ENCODE measurements around the gene PSG2. TPM values are rescaled to one million over a fixed set of nuclear protein-coding genes. Genes with fewer than 3 reads are reported as not detected.
A peak's percentile ranks its signal among the peaks of the same experiment; 100 is the strongest.
"Not testable (repeated sequence)": the region's sequence is repeated elsewhere in the genome, so short reads cannot be mapped to it uniquely, and the experiment has no call there.

PSG2 gene
- total and polyA plus RNA-seq, 11 donors = not detected

DNA sequence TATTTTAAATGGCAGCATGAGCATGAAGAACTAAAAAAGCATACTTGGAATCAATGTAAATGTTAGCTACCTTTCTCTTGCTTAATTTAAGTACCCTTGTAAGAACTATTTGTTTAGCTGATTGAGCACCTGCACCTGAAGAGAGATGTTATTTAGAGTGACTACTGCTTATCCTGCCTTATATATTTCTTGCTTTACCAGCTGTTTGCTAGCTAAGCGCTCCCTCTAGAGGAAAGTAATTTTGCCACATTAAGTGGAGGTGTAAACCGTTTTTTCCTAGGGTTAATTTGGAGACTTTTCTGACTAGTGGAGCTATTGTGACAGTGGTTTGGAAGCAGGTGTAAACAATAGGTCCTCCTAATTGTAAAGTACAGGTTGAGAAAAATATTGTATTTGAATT, 19.4 kb upstream of the PSG2 start:
- H3K27me3 ChIP-seq = no peaks in the 10 kb centered on the region
- TF ChIP-seq, protein P1, sequence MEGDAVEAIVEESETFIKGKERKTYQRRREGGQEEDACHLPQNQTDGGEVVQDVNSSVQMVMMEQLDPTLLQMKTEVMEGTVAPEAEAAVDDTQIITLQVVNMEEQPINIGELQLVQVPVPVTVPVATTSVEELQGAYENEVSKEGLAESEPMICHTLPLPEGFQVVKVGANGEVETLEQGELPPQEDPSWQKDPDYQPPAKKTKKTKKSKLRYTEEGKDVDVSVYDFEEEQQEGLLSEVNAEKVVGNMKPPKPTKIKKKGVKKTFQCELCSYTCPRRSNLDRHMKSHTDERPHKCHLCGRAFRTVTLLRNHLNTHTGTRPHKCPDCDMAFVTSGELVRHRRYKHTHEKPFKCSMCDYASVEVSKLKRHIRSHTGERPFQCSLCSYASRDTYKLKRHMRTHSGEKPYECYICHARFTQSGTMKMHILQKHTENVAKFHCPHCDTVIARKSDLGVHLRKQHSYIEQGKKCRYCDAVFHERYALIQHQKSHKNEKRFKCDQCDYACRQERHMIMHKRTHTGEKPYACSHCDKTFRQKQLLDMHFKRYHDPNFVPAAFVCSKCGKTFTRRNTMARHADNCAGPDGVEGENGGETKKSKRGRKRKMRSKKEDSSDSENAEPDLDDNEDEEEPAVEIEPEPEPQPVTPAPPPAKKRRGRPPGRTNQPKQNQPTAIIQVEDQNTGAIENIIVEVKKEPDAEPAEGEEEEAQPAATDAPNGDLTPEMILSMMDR (IDR thresholded peaks at IDR 0.05) = no peak
- TF ChIP-seq POLR2A (IDR thresholded peaks at IDR 0.05) = no peak
- no peaks in the 10 kb centered on the region for H3K36me3 ChIP-seq
- H3K4me3 ChIP-seq = no peak overlapping the region
- 68 to 79% (median 72%) methylated on average over 2 of the region's 2 CpGs for WGBS, 4 donors
- DNase-seq (no peak), ATAC-seq (no peak)
- peaks cover 0 to 15% (median 7%) of the 10 kb centered on the region in 12 donors for H3K9me3 ChIP-seq
- H3K27ac ChIP-seq = no peak overlapping the region
- H3K4me1 ChIP-seq = no peaks in the 10 kb centered on the region
- intact Hi-C loops (cut with DNase I) = loop anchor here in 1 of 10 donors (10.0 kb wide), 1 partner anchor 93 kb away; no protein-coding TSS in a partner anchor

DNA sequence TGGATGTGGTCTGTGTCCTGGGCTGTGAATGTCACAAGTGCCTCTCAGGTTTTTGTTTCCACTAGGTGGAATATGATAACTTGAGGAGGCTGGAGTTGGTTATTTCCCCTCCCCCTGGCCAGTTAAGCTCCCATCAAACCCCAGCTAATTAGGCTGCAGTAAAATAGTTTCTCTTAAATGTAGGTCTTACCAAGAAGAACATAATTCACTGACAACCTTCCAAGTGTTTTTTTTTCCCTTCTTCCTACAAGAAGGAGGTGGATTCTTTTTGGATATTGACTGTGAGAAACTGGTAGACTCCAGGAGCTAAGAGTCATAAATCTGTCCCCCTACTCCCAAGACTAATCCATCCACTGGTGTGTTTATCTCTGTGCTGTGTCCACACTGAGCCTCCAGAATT, 15.9 kb upstream of the PSG2 start:
- DNase-seq; intact Hi-C loops (cut with DNase I); H3K9me3 ChIP-seq; H3K36me3 ChIP-seq; ATAC-seq; H3K4me1 ChIP-seq; H3K27me3 ChIP-seq; H3K27ac ChIP-seq; H3K4me3 ChIP-seq: not testable (repeated sequence)

DNA sequence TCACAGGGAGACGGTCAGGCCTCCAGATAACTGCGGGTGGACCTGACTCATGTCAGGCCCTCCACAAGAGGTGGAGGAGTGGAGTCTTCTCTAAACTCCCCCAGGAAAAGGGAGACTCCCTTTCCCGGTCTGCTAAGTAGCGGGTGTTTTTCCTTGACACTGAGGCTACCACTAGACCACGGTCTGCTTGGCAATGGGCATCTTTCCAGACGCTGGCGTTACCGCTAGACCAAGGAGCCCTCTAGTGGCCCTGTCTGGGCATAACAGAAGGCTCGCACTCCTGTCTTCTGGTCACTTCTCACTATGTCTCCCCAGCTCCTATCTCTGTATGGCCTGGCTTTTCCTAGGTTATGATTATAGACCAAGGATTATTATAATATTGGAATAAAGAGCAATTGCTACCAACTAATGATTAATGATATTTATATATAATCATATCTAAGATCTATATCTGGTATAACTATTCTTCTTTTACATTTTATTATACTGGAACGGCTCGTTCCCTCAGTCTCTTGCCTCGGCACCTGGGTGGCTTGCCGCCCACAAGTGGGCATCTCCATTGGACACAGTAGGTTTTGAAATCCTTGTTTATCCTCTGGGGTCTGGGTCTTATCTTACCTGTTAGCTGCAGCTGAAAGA, 5.3 kb upstream of the PSG2 start:
- 49 to 53% (median 52%) methylated on average over 13 of the region's 13 CpGs for WGBS, 4 donors
- ATAC-seq, H3K9me3 ChIP-seq, H3K36me3 ChIP-seq, H3K27ac ChIP-seq, H3K4me1 ChIP-seq, H3K27me3 ChIP-seq, H3K4me3 ChIP-seq: not testable (repeated sequence)
- intact Hi-C loops (cut with DNase I) = loop anchor here in 3 of 10 donors (5.0 to 10.0 kb wide), 3 partner anchors 156 to 163 kb away; no protein-coding TSS in a partner anchor
- peak; percentile 36 to 73 (median 49) for DNase-seq
- TF ChIP-seq, protein P1 (IDR thresholded peaks at IDR 0.05) = peak; percentile 49 to 70 (median 62)

DNA sequence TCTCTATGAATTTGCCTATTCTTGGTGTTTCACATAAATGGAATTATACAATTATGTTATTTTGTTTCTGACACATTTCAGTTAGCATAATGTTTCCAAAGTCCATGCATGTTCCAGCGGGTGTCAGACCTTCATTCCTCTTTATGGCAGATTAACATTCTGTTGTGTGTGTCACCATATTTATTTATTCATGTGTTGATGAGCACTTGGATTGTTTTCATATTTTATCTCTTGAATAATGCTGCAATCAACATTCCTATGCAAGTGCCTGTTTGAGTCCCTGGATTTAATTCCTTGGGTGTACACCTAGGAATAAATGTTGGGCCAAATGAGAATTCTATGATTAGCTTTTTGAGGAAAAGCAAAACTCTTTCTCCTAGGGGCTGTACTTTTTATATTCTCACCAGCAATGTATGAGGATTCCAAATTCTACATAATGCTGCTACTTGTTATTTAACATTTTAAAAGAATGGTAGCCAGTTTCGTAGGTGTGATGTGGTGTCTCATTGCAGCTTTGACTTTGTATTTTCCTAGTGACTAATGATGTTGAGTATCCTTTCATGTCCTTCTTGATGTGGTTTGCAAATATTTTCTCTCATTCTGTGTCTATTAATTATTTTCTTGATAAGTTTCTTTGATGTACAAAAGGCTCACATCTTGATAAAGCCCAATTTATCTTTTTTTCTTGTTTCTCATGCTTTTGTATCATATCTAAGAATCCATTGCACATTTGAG, 3.5 kb upstream of the PSG2 start:
- H3K27me3 ChIP-seq, ATAC-seq, H3K36me3 ChIP-seq, H3K27ac ChIP-seq, H3K4me1 ChIP-seq, H3K4me3 ChIP-seq, DNase-seq, H3K9me3 ChIP-seq: not testable (repeated sequence)
- intact Hi-C loops (cut with DNase I) = loop anchor here in 3 of 10 donors (5.0 to 10.0 kb wide), 3 partner anchors 154 to 161 kb away; no protein-coding TSS in a partner anchor
- WGBS, 4 donors = 69 to 87% (median 76%) methylated on average over 2 of the region's 2 CpGs

DNA sequence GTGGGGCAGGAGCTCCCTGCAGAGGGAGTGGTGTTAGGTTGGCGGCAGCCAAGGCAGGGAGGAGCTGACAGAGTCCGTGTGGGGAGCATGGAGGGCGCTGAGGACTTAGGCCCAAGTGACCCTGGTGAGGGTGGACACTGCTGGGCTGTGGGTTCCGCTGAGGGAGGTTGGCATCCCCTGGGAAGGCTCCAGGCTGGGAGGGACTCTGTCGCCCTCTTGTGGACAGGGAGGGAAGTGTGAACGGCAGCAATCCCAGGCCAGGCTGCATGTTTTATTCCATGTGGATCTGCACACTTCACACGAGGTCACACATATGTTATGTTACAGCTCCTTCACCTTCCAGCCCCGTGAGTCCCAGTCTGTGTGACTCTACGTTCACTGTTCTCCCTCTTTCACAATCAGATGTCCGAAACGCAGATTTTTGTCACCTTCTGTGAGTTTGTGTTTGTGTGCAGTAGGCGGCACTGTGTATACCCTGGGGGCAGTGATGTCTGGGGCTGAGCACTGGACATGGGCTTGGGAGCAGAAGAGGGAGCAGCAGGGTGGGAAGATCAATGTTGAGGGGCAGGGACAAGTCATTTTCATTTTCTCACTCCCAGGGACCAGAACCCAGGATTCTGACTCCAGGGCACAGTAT, 1.8 kb upstream of the PSG2 start:
- TF ChIP-seq, protein P1 (IDR thresholded peaks at IDR 0.05) = peak; percentile 32 to 63 (median 48)
- 47 to 55% (median 49%) methylated on average over 12 of the region's 12 CpGs for WGBS, 4 donors
- H3K4me1 ChIP-seq, DNase-seq, H3K36me3 ChIP-seq, H3K27me3 ChIP-seq, H3K4me3 ChIP-seq, H3K27ac ChIP-seq, ATAC-seq, H3K9me3 ChIP-seq: not testable (repeated sequence)
- intact Hi-C loops (cut with DNase I) = loop anchor here in 1 of 10 donors (10.0 kb wide), 1 partner anchor 160 kb away; no protein-coding TSS in a partner anchor

DNA sequence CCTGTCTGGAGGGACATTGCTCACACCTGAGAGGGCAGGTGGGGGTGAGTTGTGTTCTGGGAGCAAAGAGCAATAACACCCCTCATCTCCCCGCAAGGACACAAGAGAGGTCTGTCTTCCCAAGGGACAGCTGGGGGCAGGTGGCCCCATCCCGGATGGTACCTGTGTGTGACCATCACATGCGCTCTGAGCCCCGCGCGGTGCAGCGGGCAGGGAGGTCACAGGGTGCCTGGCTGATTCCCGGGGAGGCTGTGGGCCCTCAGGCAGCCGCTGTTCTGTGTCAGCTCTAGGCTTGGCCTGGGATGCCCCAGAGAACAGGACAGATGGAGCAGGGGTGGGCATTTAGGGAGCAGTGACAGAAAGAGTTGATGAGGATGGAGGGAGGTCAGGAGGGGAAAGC, 1.2 kb upstream of the PSG2 start:
- H3K9me3 ChIP-seq, H3K36me3 ChIP-seq, ATAC-seq, H3K27me3 ChIP-seq, H3K4me3 ChIP-seq, H3K4me1 ChIP-seq, DNase-seq, H3K27ac ChIP-seq: not testable (repeated sequence)
- WGBS, 4 donors = 90 to 95% (median 93%) methylated on average over 9 of the region's 9 CpGs
- intact Hi-C loops (cut with DNase I) = loop anchor here in 1 of 10 donors (10.0 kb wide), 1 partner anchor 159 kb away; no protein-coding TSS in a partner anchor

All from heart left ventricle (tissue), 16 donors.